ENCODE measurements around the gene HAGH.

HAGH gene

DNA sequence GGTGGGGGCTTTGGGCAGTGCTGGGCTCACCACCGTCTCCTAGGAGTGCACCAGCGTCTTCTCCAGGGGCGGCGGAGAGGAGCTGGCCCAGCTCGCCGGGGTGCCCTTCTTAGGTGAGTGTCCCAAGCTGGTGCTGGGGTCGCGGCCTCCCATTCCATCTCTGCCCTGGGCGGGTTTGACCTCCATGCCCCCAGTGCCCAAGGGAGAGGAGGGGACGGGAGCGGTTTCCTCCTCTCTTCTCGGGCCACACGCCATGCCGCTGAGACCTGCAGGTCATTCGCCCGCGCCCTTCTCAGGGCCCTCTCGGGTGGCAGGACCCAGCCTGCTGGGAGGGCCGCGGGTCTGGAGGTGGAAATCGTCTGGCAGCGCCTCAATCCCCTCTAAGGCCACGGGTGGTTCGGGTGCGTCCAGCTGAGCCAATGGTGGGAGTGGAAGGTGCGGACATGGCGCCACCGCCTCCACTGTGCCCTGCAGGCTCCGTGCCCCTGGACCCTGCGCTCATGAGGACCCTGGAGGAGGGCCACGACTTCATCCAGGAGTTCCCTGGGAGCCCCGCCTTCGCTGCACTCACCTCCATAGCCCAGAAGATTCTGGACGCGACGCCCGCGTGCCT, 38.4 kb downstream of the HAGH start:
- FAIRE-seq (no peak), DNase-seq (ENCODE audit: insufficient read length, low spot score) (no peak)

GRCh38 chr16:1787322-1788094, 39.1 kb downstream of the HAGH start:
- FAIRE-seq (no peak), DNase-seq (ENCODE audit: insufficient read length, low spot score) (no peak)

DNA sequence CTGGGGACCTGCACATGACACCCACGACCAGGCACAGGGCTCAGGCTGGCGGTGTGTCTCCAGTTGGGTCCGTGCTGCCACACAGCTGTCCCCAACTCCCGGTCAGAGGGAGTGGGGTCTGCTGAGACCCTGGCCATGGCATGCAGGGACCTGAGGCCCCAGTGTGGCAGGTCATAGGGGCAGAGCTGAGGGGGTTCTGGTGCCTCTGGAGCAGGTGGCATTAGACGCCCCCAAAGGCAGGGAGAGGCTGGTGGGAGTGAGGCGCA, 39.6 kb downstream of the HAGH start:
- DNase-seq (ENCODE audit: insufficient read length, low spot score) (no peak), FAIRE-seq (no peak)

GRCh38 chr16:1786242-1787055, 40.2 kb downstream of the HAGH start:
- FAIRE-seq (no peak), DNase-seq (ENCODE audit: insufficient read length, low spot score) (no peak)

DNA sequence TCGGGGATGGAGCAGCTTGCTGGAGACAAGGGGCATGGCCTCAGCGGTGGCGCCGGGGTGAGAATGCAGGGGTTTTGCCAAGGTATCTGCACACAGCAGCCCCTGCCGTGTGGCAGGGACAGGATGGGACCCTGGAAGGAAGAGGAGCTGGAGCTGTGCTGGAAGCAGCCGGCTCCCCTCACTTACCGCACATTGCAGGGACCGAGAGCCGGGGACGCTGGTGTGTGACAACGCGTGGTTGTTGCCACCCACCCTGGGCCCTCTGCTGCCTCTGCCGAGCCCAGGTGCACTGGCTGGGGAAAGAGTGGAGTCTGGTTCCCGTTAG, 40.8 kb downstream of the HAGH start:
- FAIRE-seq (no peak), DNase-seq (ENCODE audit: insufficient read length, low spot score) (no peak)

DNA sequence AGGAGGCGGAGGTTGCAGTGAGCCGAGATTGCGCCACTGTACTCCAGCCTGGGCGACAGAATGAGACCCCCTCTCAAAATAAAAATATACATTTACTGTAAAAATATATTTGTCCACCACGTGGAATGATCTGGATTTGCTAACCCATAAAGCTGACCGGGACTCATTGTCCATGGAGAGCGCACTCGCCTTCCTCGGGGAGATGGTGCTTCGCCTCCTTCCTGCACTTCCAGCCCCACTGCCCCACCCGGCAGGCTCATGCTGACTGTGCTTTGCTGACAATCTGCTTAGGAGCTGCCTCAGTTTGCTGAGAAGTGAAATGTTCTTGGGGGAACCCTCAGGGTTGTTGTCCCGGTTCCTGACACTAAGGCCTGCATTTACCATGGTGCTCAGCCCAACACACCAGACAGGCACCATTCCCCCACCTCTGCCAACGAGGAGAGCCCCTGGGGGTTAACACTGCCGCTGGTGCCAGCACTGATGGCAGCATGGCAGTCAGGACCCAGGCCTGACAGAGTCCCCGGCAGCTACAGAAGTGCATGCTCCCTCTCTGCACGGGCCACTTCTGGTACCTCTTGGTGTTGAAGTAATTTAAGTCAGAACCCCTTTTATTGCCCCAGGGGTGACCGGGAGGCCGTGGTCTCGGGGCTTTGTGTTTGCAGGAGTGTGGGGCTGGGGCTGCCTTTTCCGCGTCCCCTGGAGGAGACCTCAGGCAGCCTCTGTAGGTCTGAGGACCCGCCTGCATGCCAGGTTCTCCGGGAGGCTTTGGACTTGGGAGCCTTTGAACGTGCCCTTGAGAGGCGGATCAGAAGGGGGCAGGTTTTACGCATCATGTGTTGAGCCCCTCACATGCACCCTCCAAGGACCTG, 41.4 kb downstream of the HAGH start:
- DNase-seq (ENCODE audit: insufficient read length, low spot score) (no peak), FAIRE-seq (no peak)

GRCh38 chr16:1782408-1783264, 44.0 kb downstream of the HAGH start, which contains the start of the genes NUBP2 and SPSB3:
Gene NUBP2, plus strand, starts transcription at chr16:1782960. Its CDS starts 61 bp downstream, at chr16:1783021.
Gene SPSB3, minus strand, starts transcription at chr16:1782571. Its CDS starts 1,088 bp downstream, at chr16:1781483.
- peak; percentile 99 for DNase-seq (ENCODE audit: insufficient read length, low spot score)

DNA sequence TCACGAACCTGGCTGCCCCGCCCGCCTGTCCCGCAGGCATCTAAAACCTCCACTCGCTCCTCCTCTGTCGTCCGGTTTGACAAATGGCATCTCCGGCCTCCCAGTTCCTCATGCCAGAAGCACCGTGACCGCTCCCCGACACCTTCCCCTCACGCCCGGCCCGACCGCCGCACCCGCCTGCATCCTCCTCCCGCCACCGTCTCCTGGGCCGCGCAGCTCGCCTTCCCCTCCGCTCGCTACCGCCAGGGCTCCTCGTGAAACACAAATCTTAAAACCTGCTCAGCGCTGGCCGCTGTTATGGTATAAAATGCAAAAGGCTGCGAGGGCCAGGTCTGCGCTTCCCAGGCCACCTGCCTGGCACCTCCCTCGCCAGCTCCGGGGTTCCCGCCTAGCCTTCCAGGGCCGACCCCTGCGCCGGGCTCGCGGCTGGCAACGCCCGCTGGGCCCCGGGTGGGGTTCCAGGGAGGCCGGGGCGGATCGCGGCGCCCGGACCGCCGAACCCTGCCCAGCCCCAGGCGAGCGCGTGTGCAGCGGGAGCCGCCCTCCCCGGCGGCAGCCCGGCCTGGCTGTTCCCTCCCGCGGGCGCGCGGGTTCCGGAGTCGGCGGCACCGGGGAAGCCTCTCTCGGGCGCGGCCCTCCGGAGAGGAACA, 44.7 kb downstream of the HAGH start:
- FAIRE-seq, result no peak
- DNase-seq (ENCODE audit: insufficient read length, low spot score), result no peak

More at GRCh38 chr16:1782408-1783264, 44.0 kb downstream of the HAGH start, which contains the start of the genes NUBP2 and SPSB3:
- peak; percentile 99 for FAIRE-seq

DNA sequence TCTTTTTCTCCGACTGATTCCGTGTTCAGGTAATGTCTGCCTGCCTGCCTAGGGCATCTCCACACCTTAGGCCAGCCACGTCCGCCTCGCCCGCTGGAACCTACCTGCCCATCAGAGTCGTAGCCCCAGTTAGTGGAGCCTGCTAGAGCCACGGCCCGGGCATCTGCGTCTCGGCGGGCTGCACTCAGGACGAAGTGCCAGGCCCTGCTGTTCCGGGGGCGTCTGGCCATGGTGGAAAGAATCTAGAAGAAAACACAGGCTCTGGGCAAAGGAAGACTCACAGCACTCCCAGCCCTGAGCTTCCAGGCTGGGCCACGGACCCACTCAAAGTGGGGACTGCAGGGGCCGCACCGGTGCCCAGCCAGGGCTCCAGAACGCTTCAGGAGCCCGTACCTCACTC, 45.4 kb downstream of the HAGH start:
- FAIRE-seq (no peak), DNase-seq (ENCODE audit: insufficient read length, low spot score) (no peak)

GRCh38 chr16:1780677-1781072, 46.0 kb downstream of the HAGH start:
- no peak for FAIRE-seq
- no peak for DNase-seq (ENCODE audit: insufficient read length, low spot score)

- DNase-seq (ENCODE audit: insufficient read length, low spot score), result no peak
- FAIRE-seq, result no peak
Measured at GRCh38 chr16:1779741-1780676, 46.6 kb downstream of the HAGH start.

- no peak for DNase-seq (ENCODE audit: insufficient read length, low spot score)
- FAIRE-seq, result no peak
Measured at GRCh38 chr16:1779234-1779701, 47.4 kb downstream of the HAGH start.

DNA sequence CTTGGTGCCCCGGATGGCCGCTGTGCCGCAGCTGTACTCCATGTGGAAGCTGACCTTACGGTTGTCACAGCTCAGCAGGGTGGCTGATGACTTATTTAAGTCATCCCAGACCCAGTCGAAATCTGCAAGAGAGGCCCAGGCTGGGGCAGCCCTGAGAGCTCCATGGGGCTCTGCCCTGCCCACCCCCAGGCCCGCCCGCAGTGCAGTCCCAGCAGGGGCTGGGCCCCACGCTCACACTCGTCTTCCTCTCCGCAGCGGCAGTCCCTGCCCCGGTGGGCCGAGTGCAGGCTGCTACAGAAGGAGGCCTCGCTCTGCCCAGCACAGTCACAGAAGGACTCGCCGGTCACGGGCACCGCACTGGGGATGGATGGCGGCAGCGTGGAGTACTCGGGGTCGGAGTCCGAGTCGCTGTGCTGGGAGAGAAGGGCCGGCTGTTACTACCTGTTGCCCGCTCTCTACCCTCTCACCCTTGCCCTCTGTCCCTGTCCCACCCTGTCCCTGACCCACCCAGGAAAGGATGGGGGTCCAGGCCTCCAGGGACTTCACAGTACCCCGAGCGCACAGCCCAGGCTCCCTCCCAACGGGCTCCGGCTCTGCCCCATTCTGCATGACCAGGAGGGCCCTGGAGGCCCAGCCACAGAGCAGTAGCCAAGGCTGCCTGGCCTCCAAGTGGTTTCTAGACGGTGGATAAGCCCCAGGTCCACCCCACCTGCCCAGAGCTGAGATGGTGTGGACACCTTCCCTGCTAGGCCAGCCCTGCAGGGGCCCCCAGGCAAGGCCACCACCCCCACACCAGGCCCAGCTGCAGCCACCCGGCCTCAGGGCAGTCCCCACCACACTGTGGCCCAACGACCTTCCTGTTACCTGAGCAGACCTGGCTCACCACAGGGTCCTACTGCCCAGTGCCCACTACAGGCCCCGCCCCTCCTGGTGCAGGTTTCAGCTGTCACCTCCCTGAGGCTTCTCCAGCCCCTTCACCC, 48.1 kb downstream of the HAGH start:
- DNase-seq (ENCODE audit: insufficient read length, low spot score) (no peak), FAIRE-seq (no peak)

DNA sequence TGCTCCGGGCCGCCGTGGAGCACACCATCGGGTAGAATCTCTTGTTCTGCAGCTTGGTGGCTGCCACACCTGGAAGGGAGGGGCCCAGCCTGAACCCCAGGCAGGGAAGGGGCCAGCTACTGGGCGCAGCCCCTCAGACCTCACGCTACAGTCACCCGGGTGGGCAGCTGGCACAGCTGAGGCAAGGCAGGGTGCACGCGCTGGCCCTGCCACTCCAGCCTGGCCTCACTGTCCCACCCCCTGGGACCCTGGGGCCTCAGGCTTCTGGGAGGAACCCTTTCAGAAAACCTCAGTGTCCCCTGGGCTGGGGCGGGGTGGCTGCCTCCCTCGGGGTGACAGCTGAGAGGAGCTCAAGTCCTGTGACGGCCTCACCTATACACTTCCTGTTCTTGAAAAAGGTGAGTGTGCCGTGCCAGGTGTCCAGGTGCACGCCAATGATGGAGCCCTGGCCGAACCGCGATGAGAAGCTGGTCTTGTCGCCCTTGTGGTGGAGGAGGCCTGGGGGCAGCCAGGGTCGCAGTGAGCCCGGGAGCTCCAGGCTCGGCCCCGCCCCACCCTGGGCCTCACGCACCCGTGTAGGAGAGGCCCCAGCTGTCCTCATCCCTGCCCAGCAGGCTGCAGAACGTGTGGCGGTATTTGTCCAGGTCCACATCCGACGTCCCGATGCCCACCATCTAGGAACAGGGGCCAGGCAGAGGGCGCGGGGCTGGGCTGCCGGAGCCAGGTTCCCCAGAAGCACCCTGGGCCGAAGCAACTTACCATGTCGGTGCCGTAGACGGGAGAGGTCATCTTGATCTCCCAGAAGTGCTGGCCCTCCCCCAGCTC, 49.0 kb downstream of the HAGH start:
- no peak for DNase-seq (ENCODE audit: insufficient read length, low spot score)
- no peak for FAIRE-seq

- DNase-seq (ENCODE audit: insufficient read length, low spot score), result no peak
- FAIRE-seq, result no peak
Measured at GRCh38 chr16:1776991-1777374, 49.6 kb downstream of the HAGH start.

GRCh38 chr16:1776672-1776955, 50.0 kb downstream of the HAGH start:
- DNase-seq (ENCODE audit: insufficient read length, low spot score) (no peak), FAIRE-seq (no peak)

Data from HTR-8/SVneo (cell line).